Endothelial cell of umbilical vein (primary cell): ENCODE data around the gene NEMP2. TPM values are rescaled to one million over a fixed set of nuclear protein-coding genes. Genes with fewer than 3 reads are reported as not detected.

Source experiments
- BruUV-seq: library from RNA; stranded (reverse); fragments of 400-500 nt; replicated peaks from 2 replicates; lab custom pipeline; 2021; lab: Mats Ljungman, UMichigan
- CTCF ChIA-PET: fragments of 300-600, 350-600 bp; sonication (Branson Sonifier 250); formaldehyde crosslinking; loops from one replicate; lab custom pipeline; 2021; ENCODE audit warnings: antibody characterized with exemption, inconsistent platforms; lab: Charles Lee
- POLR2A ChIA-PET: fragments of 300-600, 350-600 bp; sonication (Branson Sonifier 250); formaldehyde crosslinking; loops from one replicate; lab custom pipeline; 2021; ENCODE audit warnings: antibody characterized with exemption, inconsistent platforms; lab: Charles Lee
- DNase-seq: peaks from one replicate; pipeline ENCODE4 v3.0.0-alpha.2; 2011; ENCODE audit warnings: low read depth, low spot score
- FAIRE-seq: peaks from 2 replicates; lab custom pipeline; 2011; peaks lifted over from hg19 to GRCh38; lab: Jason Lieb, UNC
- H2AFZ ChIP-seq: 2 replicates; pipeline ENCODE4 v1.6.0; 2012; ENCODE audit warnings: low read depth, low read length, control low read depth, inconsistent platforms
- H3K27ac ChIP-seq: 2 replicates; pipeline ENCODE4 v1.5.1; 2011; ENCODE audit warnings: low read depth, mild to moderate bottlenecking, control low read depth, low read length, moderate library complexity; ENCODE audit not compliant: insufficient read depth
- H3K27me3 ChIP-seq, 2 experiments: 2 replicates each; pipeline versions ENCODE4 v1.6.0 to v1.6.1; 2011; ENCODE audit warnings: low read length in 2 of 2, mixed read lengths in 1 of 2; ENCODE audit not compliant: control insufficient read depth in 2 of 2, insufficient read depth in 2 of 2
- H3K36me3 ChIP-seq, 2 experiments: 2 replicates in 1 of 2; 3 replicates in 1 of 2; pipeline ENCODE4 v1.5.1; 2011; ENCODE audit warnings: low read length in 2 of 2, mild to moderate bottlenecking in 1 of 2, moderate library complexity in 1 of 2; ENCODE audit not compliant: control insufficient read depth in 2 of 2, insufficient read depth in 2 of 2; ENCODE audit errors: extremely low read depth in 1 of 2
- H3K4me1 ChIP-seq: 3 replicates; pipeline ENCODE4 v1.5.1; 2011; ENCODE audit warnings: mild to moderate bottlenecking, low read length; ENCODE audit not compliant: control insufficient read depth, insufficient read depth; ENCODE audit errors: extremely low read depth
- H3K4me2 ChIP-seq: 2 replicates; pipeline ENCODE4 v1.6.1; 2011; ENCODE audit warnings: low read length, control low read depth, mixed read lengths; ENCODE audit not compliant: insufficient read depth
- H3K4me3 ChIP-seq, 3 experiments: fragments of 200-600 bp in 1 of 3; sonication (generic), shearing (Covaris generic) in 1 of 3; replicated peaks in 1 of 3; 2 replicates each; pipeline ENCODE4 v1.5.1; 2011 to 2016; ENCODE audit warnings: control low read depth in 3 of 3, low read length in 3 of 3, mild to moderate bottlenecking in 2 of 3, inconsistent platforms in 1 of 3, low read depth in 1 of 3, moderate library complexity in 1 of 3; ENCODE audit not compliant: insufficient read depth in 1 of 3
- H3K79me2 ChIP-seq: 2 replicates; pipeline ENCODE4 v1.6.0; 2012; ENCODE audit warnings: low read length, inconsistent platforms; ENCODE audit not compliant: control insufficient read depth, insufficient read depth
- H3K9ac ChIP-seq: replicated peaks from 2 replicates; pipeline ENCODE3; 2011; ENCODE audit warnings: low read length, control low read depth; ENCODE audit not compliant: insufficient read depth; ENCODE audit errors: extremely low read depth
- H3K9me1 ChIP-seq: replicated peaks from 3 replicates; pipeline ENCODE4 v1.6.0; 2011; ENCODE audit warnings: mild to moderate bottlenecking, low read length; ENCODE audit not compliant: control insufficient read depth, insufficient read depth; ENCODE audit errors: extremely low read depth
- H3K9me3 ChIP-seq: replicated peaks from 2 replicates; pipeline ENCODE4 v1.5.1; 2012; ENCODE audit warnings: low read length, inconsistent platforms; ENCODE audit not compliant: control insufficient read depth, insufficient read depth
- H4K20me1 ChIP-seq: replicated peaks from 2 replicates; pipeline ENCODE3; 2011; ENCODE audit warnings: mild to moderate bottlenecking, low read length; ENCODE audit not compliant: control insufficient read depth, insufficient read depth; ENCODE audit errors: extremely low read depth
- EZH2 ChIP-seq: IDR thresholded peaks from 2 replicates; pipeline ENCODE4 v1.6.1; 2012; ENCODE audit warnings: borderline replicate concordance, low read depth, mild to moderate bottlenecking, moderate library complexity, low read length, inconsistent platforms; ENCODE audit not compliant: severe bottlenecking
- GATA2 ChIP-seq: IDR thresholded peaks from 2 replicates; pipeline ENCODE4 v1.7.0; 2011; ENCODE audit warnings: low read depth, mild to moderate bottlenecking, moderate library complexity, mixed read lengths, low read length; ENCODE audit not compliant: insufficient read length, insufficient read depth
- JUN ChIP-seq: IDR thresholded peaks from 2 replicates; pipeline ENCODE4 v1.6.1; 2011; ENCODE audit warnings: borderline replicate concordance, low read depth; ENCODE audit not compliant: insufficient read length, insufficient read depth
- MAX ChIP-seq: IDR thresholded peaks from 2 replicates; pipeline ENCODE4 v1.6.1; 2011; ENCODE audit not compliant: insufficient read depth, insufficient read length
- POLR2A ChIP-seq: IDR thresholded peaks from 2 replicates; pipeline ENCODE4 v1.6.1; 2012; ENCODE audit warnings: low read depth, mild to moderate bottlenecking, control low read depth, low read length
- POLR2AphosphoS5 ChIP-seq: IDR thresholded peaks from 2 replicates; pipeline ENCODE4 v1.6.1; 2012; ENCODE audit warnings: low read depth, mild to moderate bottlenecking, control low read depth, low read length, moderate library complexity; ENCODE audit not compliant: insufficient read depth
- dilution Hi-C: fragments of 300-500 bp; cut with MboI; formaldehyde crosslinking; loops from one replicate; pipeline ENCODE4 v1.15.0; 2019; ENCODE audit warnings: low sequenced_read_pairs; ENCODE audit not compliant: extremely low pct_ligation_motif_present
- intact Hi-C: fragments of 100-400 bp; cut with micrococcal nuclease; formaldehyde crosslinking; loops from one replicate; pipeline ENCODE4 v1.10.0; 2022
- polyA plus RNA-seq, 4 experiments: library from polyadenylated mRNA; depleted of rRNA in 3 of 4; stranded (reverse) in 3 of 4; unstranded in 1 of 4; fragments of >200 nt; gene quantifications; 2 replicates each; pipeline versions ENCODE4 v1.2.1 to v1.2.3, GENCODE V29; 2011 to 2012; ENCODE audit warnings: missing spikeins in 1 of 4
- total RNA-seq: library from RNA; stranded (reverse); gene quantifications from 2 replicates; pipeline ENCODE4 v1.2.3, GENCODE V29; 2021

The NEMP2 gene
- total and polyA plus RNA-seq, 2 donors (not counting 3 experiments of a cell fraction or from before 2014, with no cell fraction given): 3.1 to 8.4 TPM

DNA sequence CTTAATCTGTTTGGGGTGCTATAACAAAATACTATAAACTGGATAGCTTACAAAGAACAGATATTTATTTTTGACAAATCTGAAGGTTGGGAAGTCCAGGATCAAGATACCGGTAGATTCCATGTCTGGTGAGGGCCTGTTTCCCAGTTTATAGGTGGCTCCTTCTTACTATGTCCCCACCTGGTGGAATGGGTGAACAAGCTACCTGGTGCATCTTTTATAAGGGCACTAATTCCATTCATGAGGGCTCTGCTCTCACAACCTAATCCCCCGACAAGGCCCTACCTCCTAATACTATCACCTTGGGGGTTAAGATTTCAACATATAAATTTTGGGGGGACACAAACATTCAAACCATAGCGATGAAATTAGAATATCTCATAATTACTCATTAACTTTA lies 15.6 kb upstream of the NEMP2 start:
- no peaks in the 10 kb centered on the region for H3K79me2 ChIP-seq
- no TSS peak for BruUV-seq
- ChIA-PET POLR2A (no interaction called here), CTCF (interaction anchor here (2.3 kb wide), 1 partner anchor 10 kb away, joined by 6 read pairs; no protein-coding TSS in a partner anchor)
- TF ChIP-seq JUN (no peak), GATA2 (no peak), EZH2 (no peak)
- no peak overlapping the region for H3K4me2 ChIP-seq
- no peaks in the 10 kb centered on the region for H3K4me1 ChIP-seq
- dilution Hi-C loops: no loop called here
- no peak overlapping the region for H3K27ac ChIP-seq
- DNase-seq (no peak), FAIRE-seq (no peak)
- H3K9me1 ChIP-seq: no peaks in the 10 kb centered on the region
- no peaks in the 10 kb centered on the region for H3K9me3 ChIP-seq
- no peaks in the 10 kb centered on the region for H3K27me3 ChIP-seq
- intact Hi-C loops: no loop called here
- H3K4me3 ChIP-seq: no peak overlapping the region
- no peaks in the 10 kb centered on the region for H3K36me3 ChIP-seq
- no peak overlapping the region for H3K9ac ChIP-seq
- no peak overlapping the region for H2AFZ ChIP-seq
- no peaks in the 10 kb centered on the region for H4K20me1 ChIP-seq

- dilution Hi-C loops: no loop called here
- Histone ChIP-seq H3K9me1 (no peaks in the 10 kb centered on the region), H4K20me1 (no peaks in the 10 kb centered on the region), H3K36me3 (no peaks in the 10 kb centered on the region), H3K79me2 (no peaks in the 10 kb centered on the region), H3K9ac (no peak overlapping the region), H2AFZ (no peak overlapping the region), H3K4me1 (no peaks in the 10 kb centered on the region), H3K27ac (no peak overlapping the region), H3K4me2 (no peak overlapping the region), H3K9me3 (no peaks in the 10 kb centered on the region), H3K4me3 (no peak overlapping the region), H3K27me3 (no peaks in the 10 kb centered on the region)
- ChIA-PET CTCF (no interaction called here), POLR2A (no interaction called here)
- no peak for FAIRE-seq
- BruUV-seq: no TSS peak
- intact Hi-C loops: no loop called here
- TF ChIP-seq MAX: no peak
- no peak for TF ChIP-seq POLR2A
- no peak for TF ChIP-seq POLR2AphosphoS5
- no peak for DNase-seq
Measured at GRCh38 chr2:190547886-190548285, 13.4 kb upstream of the NEMP2 start.
